SK-N-SH treated with all-trans-retinoic acid at 6 μM for 48 hours (cell line): Measurements from ENCODE around the gene SLC7A8.
A peak's percentile ranks its signal among the peaks of the same experiment; 100 is the strongest.

Source experiments
- ATAC-seq: fragments of 200-7000 bp; cut with Tn5 transposase; 3 replicates; pipeline ENCODE4 v1.9.1; 2020; ENCODE audit warnings: mild to moderate bottlenecking, moderate library complexity
- ARNTL ChIP-seq: fragments of 450-650 bp; formaldehyde crosslinking; IDR thresholded peaks from 2 replicates; pipeline ENCODE4 v1.5.0; 2020; ENCODE audit warnings: low read depth, mild to moderate bottlenecking, moderate library complexity, borderline replicate concordance
- BACH2 ChIP-seq: fragments of 250-450 bp; sonication (Bioruptor Pico); IDR thresholded peaks from 2 replicates; pipeline ENCODE4 v1.9.0; 2021; ENCODE audit warnings: mild to moderate bottlenecking, borderline replicate concordance
- CREB5 ChIP-seq: fragments of 250-450 bp; sonication (Bioruptor Pico); IDR thresholded peaks from 2 replicates; pipeline ENCODE4 v1.5.1; 2020; ENCODE audit warnings: low read depth, mild to moderate bottlenecking, moderate library complexity
- CSDC2 ChIP-seq: fragments of 250-450 bp; sonication (Bioruptor Pico); IDR thresholded peaks from 2 replicates; pipeline ENCODE4 v1.5.0; 2020; ENCODE audit warnings: mild to moderate bottlenecking, moderate library complexity
- CSRNP3 ChIP-seq: fragments of 250-450 bp; sonication (Bioruptor Pico); IDR thresholded peaks from 2 replicates; pipeline ENCODE4 v1.5.1; 2021; ENCODE audit warnings: mild to moderate bottlenecking, moderate library complexity
- GLIS3 ChIP-seq: fragments of 250-450 bp; sonication (Bioruptor Pico); IDR thresholded peaks from 2 replicates; pipeline ENCODE4 v1.5.0; 2020; ENCODE audit warnings: mild to moderate bottlenecking, moderate library complexity
- ISL1 ChIP-seq: fragments of 250-450 bp; sonication (Bioruptor Pico); IDR thresholded peaks from 2 replicates; pipeline ENCODE4 v2.1.2; 2022; ENCODE audit warnings: mild to moderate bottlenecking, moderate library complexity
- OSR1 ChIP-seq: fragments of 250-450 bp; sonication (Bioruptor Pico); IDR thresholded peaks from 2 replicates; pipeline ENCODE4 v1.8.0; 2022; ENCODE audit warnings: moderate library complexity, mild to moderate bottlenecking, inconsistent platforms
- PATZ1 ChIP-seq: fragments of 250-450 bp; sonication (Bioruptor Pico); IDR thresholded peaks from 2 replicates; pipeline ENCODE4 v1.8.0; 2020; ENCODE audit warnings: mild to moderate bottlenecking, moderate library complexity, borderline replicate concordance
- POU6F1 ChIP-seq: fragments of 250-450 bp; sonication (Bioruptor Pico); IDR thresholded peaks from 2 replicates; pipeline ENCODE4 v1.8.0; 2021; ENCODE audit warnings: low read depth, mild to moderate bottlenecking, moderate library complexity, borderline replicate concordance
- PPARA ChIP-seq: fragments of 250-450 bp; sonication (Bioruptor Pico); IDR thresholded peaks from 2 replicates; pipeline ENCODE4 v1.5.0; 2020; ENCODE audit warnings: mild to moderate bottlenecking, borderline replicate concordance
- TCF4 ChIP-seq: fragments of 250-450 bp; sonication (Bioruptor Pico); IDR thresholded peaks from 2 replicates; pipeline ENCODE4 v1.8.0; 2021; ENCODE audit warnings: mild to moderate bottlenecking, moderate library complexity, borderline replicate concordance
- TOX ChIP-seq: fragments of 250-450 bp; sonication (Bioruptor Pico); IDR thresholded peaks from 2 replicates; pipeline ENCODE4 v1.8.0; 2021; ENCODE audit warnings: mild to moderate bottlenecking, moderate library complexity, borderline replicate concordance
- TSHZ2 ChIP-seq: fragments of 250-450 bp; sonication (Bioruptor Pico); IDR thresholded peaks from 2 replicates; pipeline ENCODE4 v1.5.0; 2020; ENCODE audit warnings: mild to moderate bottlenecking, moderate library complexity
- ZC3H10 ChIP-seq: fragments of 250-450 bp; sonication (Bioruptor Pico); IDR thresholded peaks from 2 replicates; pipeline ENCODE4 v1.5.1; 2021; ENCODE audit warnings: mild to moderate bottlenecking, moderate library complexity
- ZFP3 ChIP-seq: fragments of 250-450 bp; sonication (Bioruptor Pico); IDR thresholded peaks from 2 replicates; pipeline ENCODE4 v1.5.0; 2020; ENCODE audit warnings: mild to moderate bottlenecking, moderate library complexity
- ZFP30 ChIP-seq: fragments of 450-650 bp; formaldehyde crosslinking; IDR thresholded peaks from 2 replicates; pipeline ENCODE4 v1.5.0; 2022; ENCODE audit warnings: mild to moderate bottlenecking, moderate library complexity
- ZNF565 ChIP-seq: fragments of 450-650 bp; formaldehyde crosslinking; conservative IDR thresholded peaks from 2 replicates; pipeline ENCODE4 v1.5.0; 2020; ENCODE audit warnings: low read depth, mild to moderate bottlenecking, moderate library complexity
- ZNF70 ChIP-seq: fragments of 450-650 bp; formaldehyde crosslinking; IDR thresholded peaks from 2 replicates; pipeline ENCODE4 v1.5.0; 2020; ENCODE audit warnings: mild to moderate bottlenecking, moderate library complexity
- ZNF8 ChIP-seq: fragments of 450-650 bp; formaldehyde crosslinking; IDR thresholded peaks from 2 replicates; pipeline ENCODE4 v1.5.0; 2020; ENCODE audit warnings: mild to moderate bottlenecking, moderate library complexity

SLC7A8 gene

GRCh38 chr14:23172574-23172973, 10.9 kb downstream of the SLC7A8 start:
- no peak for TF ChIP-seq TCF4
- no peak for TF ChIP-seq PATZ1 (CRISPR knock-in tag)
- TF ChIP-seq TSHZ2 (CRISPR knock-in tag) = no peak
- TF ChIP-seq BACH2 (CRISPR knock-in tag) = no peak
- ATAC-seq = no peak

GRCh38 chr14:23172096-23172495, 11.4 kb downstream of the SLC7A8 start:
- no peak for TF ChIP-seq OSR1 (CRISPR knock-in tag)
- TF ChIP-seq ARNTL (CRISPR knock-in tag) = no peak
- ATAC-seq = no peak

- no peak for TF ChIP-seq CSDC2 (CRISPR knock-in tag)
- no peak for TF ChIP-seq ZFP3
- no peak for TF ChIP-seq POU6F1 (CRISPR knock-in tag)
- TF ChIP-seq TOX = no peak
- TF ChIP-seq TCF4 = no peak
- no peak for TF ChIP-seq OSR1 (CRISPR knock-in tag)
- TF ChIP-seq CSRNP3 = no peak
- TF ChIP-seq ZNF70 (CRISPR knock-in tag) = no peak
- no peak for TF ChIP-seq ZNF565 (CRISPR knock-in tag)
- no peak for TF ChIP-seq ARNTL (CRISPR knock-in tag)
- no peak for TF ChIP-seq GLIS3 (CRISPR knock-in tag)
- ATAC-seq = peak; percentile 49
Measured at GRCh38 chr14:23171222-23171975, 12.1 kb downstream of the SLC7A8 start.

GRCh38 chr14:23169622-23170021, 13.8 kb downstream of the SLC7A8 start:
- TF ChIP-seq ZNF565 (CRISPR knock-in tag) (no peak), BACH2 (CRISPR knock-in tag) (no peak), ZFP30 (CRISPR knock-in tag) (no peak), POU6F1 (CRISPR knock-in tag) (no peak), CREB5 (CRISPR knock-in tag) (no peak), CSRNP3 (no peak), ZC3H10 (CRISPR knock-in tag) (no peak), PPARA (CRISPR knock-in tag) (no peak), ZFP3 (no peak), OSR1 (CRISPR knock-in tag) (no peak), ZNF8 (CRISPR knock-in tag) (no peak), ARNTL (CRISPR knock-in tag) (no peak), GLIS3 (CRISPR knock-in tag) (no peak), PATZ1 (CRISPR knock-in tag) (no peak), ISL1 (CRISPR knock-in tag) (no peak), TOX (no peak)
- ATAC-seq = no peak
